ENCODE measurements around the gene SELENOW.

- no peak for TF ChIP-seq CTCF (IDR thresholded peaks at IDR 0.05)
- TF ChIP-seq POLR2AphosphoS5 (IDR thresholded peaks at IDR 0.05; ENCODE audit: low read depth, low read length): no peak
- no peak for TF ChIP-seq SIN3A (IDR thresholded peaks at IDR 0.05; ENCODE audit: borderline replicate concordance, low read depth, low read length)
- no peak for TF ChIP-seq USF2 (IDR thresholded peaks at IDR 0.05; ENCODE audit: borderline replicate concordance, low read depth, low read length)
- no peak for TF ChIP-seq NFIC (IDR thresholded peaks at IDR 0.05; ENCODE audit: borderline replicate concordance)
- no peak for TF ChIP-seq REST (IDR thresholded peaks at IDR 0.05; ENCODE audit: low read depth, low read length)
- TF ChIP-seq NRF1 (IDR thresholded peaks at IDR 0.05; ENCODE audit: low read depth, low read length): no peak
- no peak for TF ChIP-seq ZBTB33 (IDR thresholded peaks at IDR 0.05; ENCODE audit: borderline replicate concordance, low read depth)
- TF ChIP-seq JUND (IDR thresholded peaks at IDR 0.05): no peak
- TF ChIP-seq EP300 (IDR thresholded peaks at IDR 0.05; ENCODE audit: borderline replicate concordance in 1 of 2, low read depth in 1 of 2, low read length in 1 of 2): no peak
Observed at GRCh38 chr19:47826800-47827199, 48.3 kb downstream of the SELENOW start.
